Thyroid gland (tissue), 4 donors: ENCODE results near the gene SLC4A1AP.

Source experiments
- CTCF ChIP-seq, 6 experiments: fragments of 200-600 bp in 3 of 6; fragments of 450-650 bp in 3 of 6; sonication (generic) in 3 of 6; IDR thresholded peaks; one replicate each; pipeline ENCODE4 v1.5.1; 2016 to 2019; ENCODE audit warnings: antibody characterized with exemption in 6 of 6, mild to moderate bottlenecking in 2 of 6, inconsistent platforms in 1 of 6, moderate library complexity in 1 of 6
- POLR2A ChIP-seq, 2 donors: fragments of 450-650 bp; IDR thresholded peaks; one replicate each; pipeline ENCODE4 v1.6.1; 2017; ENCODE audit warnings: antibody characterized with exemption in 2 of 2, mild to moderate bottlenecking in 2 of 2, moderate library complexity in 1 of 2

DNA sequence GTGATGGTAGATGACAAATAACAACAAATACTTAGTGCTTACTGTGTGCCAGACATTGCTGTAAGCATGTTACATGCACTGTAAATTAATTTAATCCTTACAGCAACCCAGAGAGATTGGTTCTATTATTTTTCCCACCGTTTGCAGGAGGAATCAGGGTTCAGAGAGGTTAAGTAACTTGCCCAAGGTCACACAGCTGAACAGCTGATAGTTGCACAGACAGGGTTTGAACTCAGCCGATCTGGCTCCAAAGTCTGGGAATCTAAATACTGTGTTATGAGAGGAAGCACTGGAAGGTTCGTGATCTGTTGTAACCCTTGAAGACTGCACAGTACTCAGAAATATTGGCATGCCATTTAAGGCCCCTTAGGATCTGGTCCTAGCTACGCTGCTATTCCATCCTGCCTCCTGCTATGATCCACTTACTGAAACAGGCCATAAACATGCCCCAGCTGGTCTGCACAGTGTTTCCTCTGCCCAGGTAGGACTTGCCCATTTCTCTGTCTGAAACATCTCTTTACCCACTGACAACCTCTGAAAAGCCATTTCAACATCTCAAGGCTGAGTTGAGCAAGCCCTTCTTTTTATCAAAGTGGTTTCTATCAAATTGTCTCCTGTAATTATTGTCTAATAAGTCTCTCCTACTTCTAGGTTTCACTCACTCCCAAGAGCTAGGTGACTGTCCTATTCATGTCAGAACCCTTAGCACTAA is 67.4 kb downstream of the SLC4A1AP start:
- TF ChIP-seq CTCF (IDR thresholded peaks at IDR 0.05) (no peak), POLR2A (IDR thresholded peaks at IDR 0.05) (no peak)
